WI38 (cell line): ENCODE results near the gene ARHGAP44.

Experiments used
- H3K4me3 ChIP-seq: 2 replicates; pipeline ENCODE4 v1.5.1; 2011; ENCODE audit warnings: low read depth, mild to moderate bottlenecking, control low read depth, low read length
- CTCF ChIP-seq: IDR thresholded peaks from 2 replicates; pipeline ENCODE4 v1.5.1; 2012; ENCODE audit warnings: low read depth, mild to moderate bottlenecking, control low read depth, low read length

Gene ARHGAP44

GRCh38 chr17:12995896-12996295 is 206.6 kb downstream of the ARHGAP44 start:
- TF ChIP-seq CTCF = no peak

DNA sequence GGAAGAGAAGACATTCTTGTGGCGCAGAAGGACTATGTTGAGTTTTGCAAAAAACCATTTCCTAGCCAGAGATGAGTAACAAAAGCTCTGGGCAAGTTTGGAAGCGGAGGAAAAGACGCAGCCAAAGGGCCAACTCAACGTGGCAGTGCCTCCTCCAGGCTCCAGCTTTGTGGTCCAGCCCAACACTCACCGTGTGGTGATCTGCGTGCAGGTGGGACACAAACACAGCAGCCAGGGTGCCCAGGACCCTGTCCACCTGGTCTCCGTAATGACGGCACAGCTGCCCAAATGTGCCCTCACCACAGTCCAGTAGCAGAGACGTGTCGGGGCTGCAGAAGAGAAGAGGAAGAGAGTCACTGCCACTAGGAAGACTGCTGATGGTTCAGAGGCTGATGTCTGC is 207.1 kb downstream of the ARHGAP44 start:
- H3K4me3 ChIP-seq = no peak overlapping the region
- TF ChIP-seq CTCF = no peak

More at GRCh38 chr17:12995896-12996295, 206.6 kb downstream of the ARHGAP44 start:
- H3K4me3 ChIP-seq = no peak overlapping the region

DNA sequence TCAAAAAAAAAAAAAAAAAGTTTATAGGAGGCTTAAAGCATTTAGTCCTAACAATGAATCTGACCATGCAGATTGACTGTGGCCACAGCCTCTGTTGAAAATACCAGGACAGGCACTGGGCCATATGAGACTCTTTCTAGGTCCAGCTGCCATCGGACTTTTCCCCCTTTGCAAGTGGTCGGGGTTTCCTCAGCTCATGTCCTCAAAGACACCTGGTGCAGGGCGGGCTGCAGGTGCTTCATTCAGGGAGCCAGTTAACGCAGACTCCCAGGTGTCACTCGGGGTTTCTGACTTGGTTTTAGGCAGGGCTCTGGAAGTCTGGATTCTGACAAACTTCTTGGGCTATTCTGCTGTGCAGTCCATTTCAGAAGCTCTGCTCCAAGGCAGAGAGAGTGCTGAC is 207.6 kb downstream of the ARHGAP44 start:
- no peak for TF ChIP-seq CTCF

GRCh38 chr17:12998461-12998860 is 209.2 kb downstream of the ARHGAP44 start:
- TF ChIP-seq CTCF = no peak

More for the DNA sequence above, 207.6 kb downstream of the ARHGAP44 start:
- H3K4me3 ChIP-seq = no peak overlapping the region

GRCh38 chr17:12998874-12999273 is 209.6 kb downstream of the ARHGAP44 start:
- no peak for TF ChIP-seq CTCF
- H3K4me3 ChIP-seq = no peak overlapping the region

More at GRCh38 chr17:12998461-12998860, 209.2 kb downstream of the ARHGAP44 start:
- no peak overlapping the region for H3K4me3 ChIP-seq

- no peak overlapping the region for H3K4me3 ChIP-seq
These were observed 211.3 kb downstream of the ARHGAP44 start for GRCh38 chr17:13000561-13000960.

More at GRCh38 chr17:13000561-13000960, 211.3 kb downstream of the ARHGAP44 start:
- TF ChIP-seq CTCF = no peak
